IPS DF 19.7 (cell line): Measurements from ENCODE around the gene EPS8.
"Not testable (repeated sequence)": the region's sequence is repeated elsewhere in the genome, so short reads cannot be mapped to it uniquely, and the experiment has no call there.

ENCODE experiments used
- DNase-seq: peaks from one replicate; pipeline ENCODE4 v3.0.0-alpha.2; 2013; ENCODE audit warnings: low read depth, low spot score

Gene EPS8

DNA sequence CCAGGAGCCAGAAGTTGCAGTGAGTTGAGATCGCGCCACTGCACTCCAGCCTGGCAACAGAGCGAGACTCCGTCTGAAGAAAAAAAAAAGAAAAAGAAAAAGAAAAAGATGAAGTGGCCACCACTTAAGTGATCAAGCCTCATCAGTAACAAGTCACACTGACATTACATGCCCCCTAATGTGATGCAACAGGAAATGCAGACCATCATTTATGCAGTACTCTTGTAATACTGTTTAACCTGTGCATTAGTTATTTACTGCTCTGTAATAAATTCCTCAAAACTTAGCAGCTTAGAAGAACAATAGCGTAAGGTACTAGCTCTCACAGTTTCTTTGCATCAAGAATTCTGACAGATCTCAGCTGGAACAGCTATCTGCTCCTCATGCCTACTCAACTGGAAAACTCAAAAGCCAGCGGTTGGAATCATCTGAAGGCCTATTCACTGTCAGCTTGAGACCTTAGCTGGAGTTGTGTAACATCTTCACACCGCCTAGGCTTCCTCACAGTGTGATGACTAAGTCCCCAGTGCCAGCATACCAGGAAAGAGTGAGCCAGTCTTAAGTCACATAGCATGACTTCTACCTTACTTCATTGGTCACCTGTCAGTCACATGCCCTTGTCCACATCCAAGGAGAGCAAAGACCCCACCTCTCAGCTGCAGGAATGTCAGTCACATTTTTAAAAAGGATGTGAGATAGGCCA lies 31.5 kb downstream of the EPS8 start:
- DNase-seq: no peak

DNA sequence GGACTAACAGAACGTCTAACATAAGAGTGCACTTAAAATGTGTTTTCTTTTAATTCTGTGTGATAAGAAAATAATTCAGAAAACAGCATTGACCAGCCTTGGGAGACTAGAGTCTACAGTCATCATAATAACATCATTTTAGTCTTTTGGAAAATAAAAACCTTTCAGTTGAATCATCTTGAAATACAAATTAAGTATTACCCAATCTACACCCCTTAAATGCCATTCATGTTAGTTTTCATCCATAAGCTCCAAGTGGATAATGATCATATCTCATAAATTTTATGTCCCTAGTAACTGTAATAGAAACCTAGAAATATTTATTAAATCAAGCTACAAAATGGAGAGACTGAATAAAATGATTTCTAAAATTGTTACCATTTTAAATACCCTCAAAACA lies 32.4 kb downstream of the EPS8 start:
- DNase-seq: no peak

DNA sequence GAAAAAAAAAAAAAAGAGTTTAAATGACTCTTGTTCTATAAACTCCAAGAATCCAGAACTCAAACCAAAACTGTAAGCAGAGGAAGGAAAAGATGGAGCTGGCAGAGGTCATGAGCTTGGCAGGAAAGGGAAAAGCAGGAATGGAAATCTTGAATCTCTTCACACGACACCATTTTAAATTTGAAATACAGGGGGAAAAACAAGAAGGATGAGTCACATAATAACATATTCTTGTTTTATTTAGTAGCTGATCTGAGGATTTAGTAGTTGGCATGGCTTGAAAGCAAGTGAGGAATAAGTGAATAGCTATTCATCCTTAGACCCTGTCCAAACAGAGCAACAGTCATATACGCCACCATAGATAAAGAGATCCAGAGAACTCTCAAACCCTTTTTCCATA lies 35.0 kb downstream of the EPS8 start:
- no peak for DNase-seq

DNA sequence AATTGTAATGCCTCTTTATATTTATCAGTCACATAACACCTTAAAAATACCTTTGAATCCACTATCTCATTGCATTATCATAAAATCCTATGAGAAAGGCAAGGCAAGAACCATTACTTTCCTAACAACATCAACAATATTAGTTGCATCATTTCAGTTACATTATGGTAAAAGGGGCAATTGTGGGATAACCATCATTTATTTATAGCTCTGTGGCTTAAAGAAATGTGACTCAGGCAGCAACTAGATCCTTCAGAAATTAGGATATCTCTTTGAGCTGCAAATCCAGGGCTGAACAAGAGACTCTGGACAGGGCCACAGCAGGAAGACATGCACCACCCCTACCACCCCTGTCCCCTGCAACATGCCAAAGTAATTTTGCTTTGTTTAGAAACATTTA lies 36.4 kb downstream of the EPS8 start:
- DNase-seq: no peak

DNA sequence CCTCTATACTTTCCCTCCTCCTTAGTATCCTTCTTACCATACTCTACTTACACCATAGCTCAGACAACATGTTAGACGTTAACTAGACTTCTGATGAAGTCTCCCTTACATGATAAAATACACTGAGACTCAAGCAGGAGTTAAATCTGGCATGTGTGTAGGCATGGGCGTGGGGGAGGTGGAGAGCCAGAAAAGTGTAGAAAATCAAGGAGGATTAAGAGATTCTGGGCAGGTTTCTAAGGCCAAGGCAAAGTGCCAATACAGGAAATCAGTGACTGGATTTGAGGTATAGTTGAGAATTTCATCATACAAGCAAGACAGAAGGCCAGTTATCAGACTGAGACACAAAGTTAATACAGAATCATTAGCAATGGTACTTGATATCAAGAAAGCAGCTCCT lies 37.4 kb downstream of the EPS8 start:
- DNase-seq: no peak

DNA sequence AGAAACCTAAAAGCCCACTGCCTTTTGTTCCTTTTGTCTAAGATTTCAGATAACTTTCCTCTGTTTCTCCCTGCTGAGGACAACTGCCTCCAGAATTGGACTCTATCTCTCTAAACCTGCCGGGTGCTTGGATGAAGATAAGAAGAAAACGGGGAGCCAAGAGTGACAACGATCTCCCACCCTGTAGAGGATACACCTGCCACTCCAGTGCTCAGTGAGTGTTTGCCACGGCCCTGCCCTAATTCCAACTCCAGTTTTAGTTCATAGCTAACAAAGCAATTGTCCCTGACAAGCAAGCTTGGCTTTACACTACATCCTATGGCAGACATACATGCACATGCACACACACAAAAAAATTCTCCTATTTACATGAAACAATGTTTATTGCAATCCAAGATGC lies 39.3 kb downstream of the EPS8 start:
- DNase-seq: no peak

DNA sequence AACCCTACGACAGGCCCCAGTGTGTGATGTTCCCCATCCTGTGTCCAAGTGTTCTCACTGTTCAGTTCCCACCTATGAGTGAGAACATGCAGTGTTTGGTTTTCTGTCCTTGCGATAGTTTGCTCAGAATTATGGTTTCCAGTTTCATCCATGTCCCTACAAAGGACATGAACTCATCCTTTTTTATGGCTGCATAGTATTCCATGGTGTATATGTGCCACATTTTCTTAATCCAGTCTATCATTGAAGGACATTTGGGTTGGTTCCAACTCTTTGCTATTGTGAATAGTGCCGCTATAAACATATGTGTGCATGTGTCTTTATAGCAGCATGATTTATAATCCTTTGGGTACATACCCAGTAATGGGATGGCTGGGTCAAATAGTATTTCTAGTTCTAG lies 47.3 kb downstream of the EPS8 start:
- not testable (repeated sequence) for DNase-seq

DNA sequence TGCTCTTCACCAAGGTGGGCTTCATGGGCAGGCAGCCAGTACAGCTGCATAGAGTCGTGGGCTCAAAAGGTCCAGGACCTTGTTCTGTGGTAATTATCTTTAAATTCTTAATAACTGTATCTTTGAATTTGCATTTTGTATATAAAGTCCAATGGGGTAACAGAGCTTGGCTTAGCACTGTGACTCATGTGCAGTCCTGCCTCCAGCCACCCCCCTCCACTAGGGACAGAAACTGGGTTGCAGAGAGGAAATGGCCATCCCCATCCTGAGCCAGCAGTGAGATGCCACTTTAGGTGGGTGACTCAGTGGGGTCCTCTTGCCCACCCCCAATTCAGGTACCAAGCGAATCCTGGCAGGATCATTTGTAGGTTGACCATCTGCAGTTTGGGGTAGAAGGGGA lies 48.1 kb downstream of the EPS8 start:
- no peak for DNase-seq

DNA sequence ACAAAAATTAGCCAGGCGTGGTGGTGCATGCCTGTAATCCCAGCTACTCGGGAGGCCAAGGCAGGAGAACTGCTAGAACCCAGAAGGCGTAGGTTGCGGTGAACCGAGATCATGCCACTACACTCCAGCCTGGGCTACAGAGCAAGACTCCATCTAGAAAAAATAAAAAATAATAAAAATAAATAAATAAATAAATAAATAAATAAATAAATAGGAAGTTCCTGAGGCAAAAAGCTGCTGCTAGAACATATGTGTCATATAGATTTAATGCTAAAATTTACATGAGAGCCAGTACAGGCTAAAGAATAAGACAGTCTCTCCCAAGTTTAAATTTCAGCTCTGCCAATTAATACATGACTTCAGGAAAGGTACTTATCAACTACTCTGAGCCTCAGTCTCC lies 48.8 kb downstream of the EPS8 start:
- DNase-seq: not testable (repeated sequence)

DNA sequence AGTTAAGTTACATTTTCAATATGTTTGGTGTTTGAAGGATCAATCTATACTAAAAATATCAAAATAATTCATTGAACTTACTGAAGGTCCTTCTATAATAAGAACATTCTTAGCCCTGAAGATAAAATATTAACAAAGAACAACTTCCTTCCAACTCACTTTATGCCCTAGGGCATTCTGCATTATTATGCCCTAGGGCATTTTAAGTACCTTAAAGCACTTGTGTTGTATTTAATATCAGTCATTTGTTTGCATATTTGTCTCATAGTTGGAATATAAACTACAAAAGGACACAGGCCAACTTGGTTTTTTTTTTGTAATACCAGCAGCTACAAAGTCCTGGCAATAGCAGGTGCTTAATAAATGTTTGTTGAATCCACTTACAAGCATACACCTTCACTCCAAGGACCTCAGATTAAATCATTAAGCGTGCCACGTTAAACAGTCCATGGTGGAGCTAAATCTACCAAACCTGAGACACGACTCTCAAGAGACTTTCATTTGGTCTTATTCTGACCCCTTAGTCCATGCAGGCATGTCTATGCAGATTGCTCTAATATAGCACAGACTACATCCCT lies 50.7 kb downstream of the EPS8 start:
- no peak for DNase-seq

DNA sequence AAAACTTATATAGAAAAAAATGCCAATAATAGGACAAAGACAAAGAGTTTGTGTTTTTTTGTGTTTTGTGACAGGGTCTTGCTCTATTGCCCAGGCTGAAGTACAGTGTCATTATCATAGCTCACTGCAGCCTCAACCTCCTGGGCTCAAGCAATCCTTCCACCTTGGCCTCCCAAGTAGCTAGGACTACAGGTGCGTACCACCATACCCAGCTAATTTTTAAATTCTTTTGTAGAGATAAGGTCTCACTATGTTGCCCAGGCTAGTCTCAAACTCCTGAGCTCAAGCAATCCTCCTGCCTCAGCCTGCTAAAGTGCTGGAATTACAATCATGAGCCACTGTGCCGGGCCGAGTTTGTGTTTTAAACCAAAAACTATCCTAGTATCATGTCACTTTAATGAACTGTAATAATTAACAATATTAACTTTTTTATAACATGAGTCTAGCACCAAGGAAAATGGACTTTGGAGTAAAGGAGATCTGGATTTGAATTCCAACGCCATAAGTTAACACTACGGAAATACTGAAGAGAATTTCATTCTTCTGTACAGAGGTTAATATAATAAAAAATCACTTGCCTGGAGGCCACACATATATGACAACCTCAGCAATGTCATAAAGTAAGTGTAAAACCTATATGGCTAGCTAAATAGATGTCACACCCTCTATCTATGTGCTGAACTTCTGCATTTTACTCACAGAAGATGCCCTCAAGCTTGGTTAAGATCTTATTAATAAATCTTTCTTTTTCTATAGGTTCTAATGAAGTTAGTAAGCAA lies 53.2 kb downstream of the EPS8 start:
- no peak for DNase-seq

DNA sequence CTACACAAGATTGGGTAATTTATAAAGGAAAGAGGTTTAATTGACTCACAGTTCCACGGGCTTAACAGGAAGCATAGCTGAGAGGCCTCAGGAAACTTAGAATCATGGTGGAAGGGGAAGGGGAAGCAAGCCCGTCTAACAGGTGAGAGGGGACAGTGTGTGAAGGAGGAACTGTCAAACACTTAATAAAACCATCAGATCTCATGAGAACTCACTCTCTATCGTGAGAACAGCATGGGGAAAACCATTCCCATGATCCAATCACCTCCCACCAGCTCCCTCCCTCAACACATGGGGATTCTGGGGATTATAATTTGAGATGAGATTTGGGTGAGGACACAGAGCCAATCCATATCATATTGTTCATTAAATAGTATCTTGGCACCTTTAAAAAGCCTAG lies 56.1 kb downstream of the EPS8 start:
- no peak for DNase-seq

DNA sequence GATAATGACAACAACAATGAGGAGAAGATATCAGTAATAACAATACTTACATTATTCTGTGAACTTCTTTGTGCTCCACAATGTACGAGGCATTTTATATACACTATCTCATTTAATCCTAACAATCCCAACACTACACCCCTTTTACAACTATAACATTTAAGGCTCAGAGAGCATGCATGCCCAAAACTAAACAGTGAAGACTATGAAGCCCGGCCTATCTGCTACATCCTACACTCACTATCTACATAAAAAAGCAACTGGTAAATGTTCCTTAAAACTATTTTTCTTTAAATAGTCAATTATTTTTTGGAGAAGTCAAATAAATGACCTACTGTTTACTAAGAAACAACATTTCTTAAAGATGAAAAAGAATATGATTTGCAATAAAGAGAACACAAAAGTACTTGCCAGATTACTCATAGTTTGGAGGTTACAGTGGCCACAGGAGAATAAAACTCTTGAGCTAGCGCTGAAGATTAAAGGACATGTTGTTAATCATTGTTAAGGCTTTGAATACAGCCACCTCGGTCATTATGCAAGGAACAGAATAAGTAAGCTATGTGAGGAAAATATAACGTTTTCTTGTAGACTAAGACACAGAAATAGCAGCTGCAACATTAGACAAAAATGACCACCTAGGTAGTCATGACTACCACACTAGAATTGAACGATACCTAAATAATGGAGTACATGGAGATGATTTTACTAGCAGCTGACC lies 56.7 kb downstream of the EPS8 start:
- no peak for DNase-seq

DNA sequence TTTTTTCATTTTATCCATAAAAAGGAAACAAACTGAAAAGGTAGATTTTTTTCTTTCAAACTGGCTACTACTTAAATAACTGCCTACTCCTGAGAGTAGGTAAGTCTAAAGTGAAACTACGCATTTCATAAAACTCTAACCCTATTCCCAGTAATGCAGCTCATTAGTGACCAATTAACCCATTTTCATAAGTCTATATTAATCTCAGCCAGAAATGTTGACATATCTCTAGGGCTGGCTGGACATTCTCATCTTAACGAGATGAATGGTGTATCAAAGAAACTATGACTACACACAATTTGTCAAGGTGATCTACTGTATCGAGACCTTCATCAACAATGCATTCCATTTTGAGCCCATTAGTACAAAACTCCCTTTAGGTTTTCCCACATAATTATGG lies 57.2 kb downstream of the EPS8 start:
- DNase-seq: no peak

DNA sequence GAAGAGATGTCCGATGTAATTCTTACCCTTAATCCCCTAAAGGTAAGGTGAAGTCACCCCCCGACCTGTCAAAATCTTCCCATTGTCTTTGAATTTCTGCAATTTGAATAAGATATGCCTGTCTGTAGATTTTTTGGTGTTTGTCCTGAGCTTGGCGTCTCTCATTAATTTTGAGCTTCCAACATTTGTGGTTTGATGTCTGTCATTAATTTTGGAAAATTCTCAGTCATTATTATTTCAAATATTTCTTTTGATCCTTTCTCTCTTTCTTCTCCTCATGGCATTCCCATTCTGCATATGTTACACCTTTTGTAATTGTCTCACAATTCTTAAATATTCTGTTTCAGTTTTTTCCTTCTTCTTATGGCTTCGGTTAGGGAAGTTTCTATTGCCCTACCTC lies 60.1 kb downstream of the EPS8 start:
- DNase-seq: no peak

DNA sequence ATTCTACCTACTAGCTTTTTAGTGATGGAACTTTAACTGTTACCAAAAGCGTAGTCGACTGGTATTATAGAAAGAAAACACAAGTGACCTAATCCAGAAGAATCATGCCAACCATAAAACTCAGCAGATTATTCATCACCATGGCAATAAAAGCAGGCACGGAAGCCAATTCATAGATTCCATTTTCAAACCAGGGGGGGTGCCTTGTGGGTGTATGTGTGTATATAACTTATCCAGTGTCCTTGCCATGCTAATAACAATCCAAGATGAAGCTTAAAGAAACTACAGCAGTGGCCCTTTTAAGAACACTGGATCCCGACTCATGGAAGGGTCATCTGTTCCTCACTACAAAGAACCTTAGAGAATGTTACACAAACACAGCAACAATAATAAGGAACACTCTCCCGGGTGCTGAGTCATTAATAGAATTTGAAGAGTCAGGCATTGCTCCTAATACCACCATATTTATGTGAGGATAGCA lies 61.0 kb downstream of the EPS8 start:
- DNase-seq: no peak

DNA sequence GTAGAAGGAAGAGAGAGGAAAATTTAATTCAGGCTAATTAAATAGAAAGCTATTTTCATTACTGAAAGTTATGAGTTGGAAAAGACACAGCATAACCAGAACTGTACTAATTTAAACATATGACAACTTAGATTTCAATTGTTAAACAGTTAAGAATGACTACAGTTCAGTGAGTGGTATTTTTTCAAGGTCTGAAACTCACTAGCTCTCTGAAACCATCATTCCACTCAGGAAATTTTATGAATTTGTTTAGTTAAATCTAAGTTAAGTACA lies 62.4 kb downstream of the EPS8 start:
- no peak for DNase-seq

DNA sequence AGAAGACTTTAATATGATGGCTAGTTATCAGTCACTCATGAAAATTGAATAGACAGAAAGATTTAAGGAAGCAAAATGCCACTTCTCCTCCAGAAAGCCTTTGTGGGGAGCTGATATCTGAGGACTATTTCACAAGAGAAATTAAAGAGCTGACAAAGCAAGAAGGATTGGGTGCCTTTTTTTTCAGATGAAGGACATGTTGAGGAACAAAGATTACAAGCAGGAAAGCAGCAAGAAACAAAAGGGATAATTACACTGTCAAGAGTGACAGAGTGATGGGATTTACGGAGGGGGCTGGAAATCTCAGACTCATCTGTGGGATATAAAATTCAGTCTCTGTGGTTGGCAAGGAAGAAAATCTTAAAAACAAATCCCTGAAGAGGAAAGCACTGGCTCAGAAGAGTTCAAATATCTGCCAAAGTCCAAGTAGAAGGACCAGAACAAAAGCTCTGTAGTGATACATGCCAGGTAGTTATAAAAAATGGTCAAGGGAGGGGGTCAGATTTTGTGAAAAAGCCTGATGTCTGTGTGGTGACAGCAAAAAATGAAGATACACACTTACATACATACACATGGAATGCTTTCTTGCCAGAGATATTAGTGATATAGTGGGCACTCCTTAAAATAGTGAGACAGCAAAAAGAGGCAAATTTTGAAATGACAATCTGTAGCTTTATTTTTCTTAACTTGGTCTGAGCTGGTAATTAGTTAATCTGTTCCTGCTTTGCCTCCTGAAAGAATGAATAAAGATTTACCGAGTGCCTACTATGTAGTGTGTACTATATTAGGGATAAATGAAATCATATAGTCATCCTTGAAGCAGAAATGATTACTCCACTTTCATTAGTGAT lies 62.9 kb downstream of the EPS8 start:
- DNase-seq: no peak

DNA sequence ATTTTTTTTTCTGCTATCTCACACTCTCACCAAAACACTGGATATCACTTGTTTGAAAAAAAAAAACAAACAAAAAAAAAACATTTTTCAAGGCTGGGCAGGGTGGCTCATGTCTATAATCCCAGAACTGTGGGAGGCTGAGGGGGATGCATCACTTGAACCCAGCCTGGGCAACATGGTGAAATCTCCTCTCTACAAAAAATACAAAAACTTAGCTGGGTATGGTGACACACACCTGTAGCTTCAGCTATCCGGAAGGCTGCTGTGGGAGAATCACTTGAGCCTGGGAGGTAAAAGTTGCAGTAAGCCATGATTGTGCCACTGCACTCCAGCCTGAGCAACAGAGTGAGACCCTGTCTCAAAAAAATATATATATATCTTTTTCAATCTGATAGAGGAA lies 66.2 kb downstream of the EPS8 start:
- DNase-seq: no peak

DNA sequence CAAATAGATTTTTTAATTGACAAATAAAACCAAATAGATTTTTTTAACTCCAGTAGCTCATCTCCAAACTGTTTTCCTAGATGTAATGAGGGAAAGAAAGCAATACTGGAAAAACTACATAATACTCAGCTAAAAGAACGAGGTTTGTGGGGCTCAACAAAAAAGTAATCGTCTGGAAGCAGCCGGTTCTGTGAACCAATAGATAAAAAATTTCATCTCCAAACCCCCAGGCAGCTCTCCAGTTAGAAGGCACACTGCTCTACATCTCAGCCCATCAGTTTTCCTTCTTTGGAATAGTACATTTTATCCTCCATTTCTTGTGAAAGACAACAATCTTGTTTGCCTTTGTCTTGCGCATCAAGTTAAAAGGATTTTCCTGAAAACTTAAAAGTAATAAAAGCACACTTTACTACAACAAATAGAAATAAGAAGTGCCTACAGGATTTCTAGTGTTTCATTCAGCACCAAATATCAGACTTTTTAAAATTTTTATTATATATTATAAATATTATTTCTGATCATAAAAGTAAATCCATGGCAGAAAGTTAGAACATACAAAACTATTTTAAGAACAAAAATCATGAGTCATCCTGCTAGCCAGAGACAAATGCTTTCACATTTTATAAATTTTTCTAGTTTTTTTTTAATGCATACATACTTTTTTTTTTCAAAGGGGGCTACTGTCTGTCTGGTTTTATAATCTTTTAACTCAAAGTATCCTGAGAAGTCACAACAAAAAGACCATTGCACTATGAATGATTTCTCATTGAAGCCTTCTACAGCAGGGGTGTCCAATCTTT lies 67.7 kb downstream of the EPS8 start:
- DNase-seq: no peak

DNA sequence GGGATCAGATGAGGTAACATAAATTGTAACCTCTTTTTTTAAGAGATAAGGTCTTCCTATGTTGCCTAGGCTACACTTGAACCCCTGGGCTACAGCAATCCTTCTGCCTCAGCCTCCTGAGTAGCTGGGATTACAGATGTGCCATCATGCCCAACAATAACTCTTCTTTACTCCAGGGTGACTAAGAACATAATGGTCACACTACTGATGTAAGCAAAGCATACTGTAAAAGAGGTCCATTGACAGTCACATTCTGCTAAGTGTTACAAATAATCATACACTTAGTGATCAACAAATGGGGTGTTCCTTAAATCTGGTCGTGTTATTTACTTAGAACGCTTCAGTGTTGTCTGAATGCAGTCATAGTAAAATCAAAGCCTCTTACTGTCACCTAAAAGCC lies 68.9 kb downstream of the EPS8 start:
- DNase-seq: no peak
